Bladder microvascular endothelial cell (primary cell): ENCODE results near the gene CCL22. TPM values are rescaled to one million over a fixed set of nuclear protein-coding genes. Genes with fewer than 3 reads are reported as not detected.

Source experiments
- total RNA-seq: library from RNA; depleted of rRNA; stranded (reverse); fragments of >200 nt; gene quantifications from 2 replicates; pipeline ENCODE4 v1.2.3, GENCODE V29; 2014

The CCL22 gene
- not detected in 2 replicates for total RNA-seq

GRCh38 chr16:57358527-57359095 lies at the start of gene CCL22:
Gene CCL22, plus strand, starts transcription at chr16:57358783. Its CDS starts 34 bp downstream, at chr16:57358817.

GRCh38 chr16:57372372-57373116 lies 14.0 kb downstream of the CCL22 start, which contains the start of gene CX3CL1:
Gene CX3CL1, plus strand, starts transcription at chr16:57372490. Its CDS starts 79 bp downstream, at chr16:57372569.

DNA sequence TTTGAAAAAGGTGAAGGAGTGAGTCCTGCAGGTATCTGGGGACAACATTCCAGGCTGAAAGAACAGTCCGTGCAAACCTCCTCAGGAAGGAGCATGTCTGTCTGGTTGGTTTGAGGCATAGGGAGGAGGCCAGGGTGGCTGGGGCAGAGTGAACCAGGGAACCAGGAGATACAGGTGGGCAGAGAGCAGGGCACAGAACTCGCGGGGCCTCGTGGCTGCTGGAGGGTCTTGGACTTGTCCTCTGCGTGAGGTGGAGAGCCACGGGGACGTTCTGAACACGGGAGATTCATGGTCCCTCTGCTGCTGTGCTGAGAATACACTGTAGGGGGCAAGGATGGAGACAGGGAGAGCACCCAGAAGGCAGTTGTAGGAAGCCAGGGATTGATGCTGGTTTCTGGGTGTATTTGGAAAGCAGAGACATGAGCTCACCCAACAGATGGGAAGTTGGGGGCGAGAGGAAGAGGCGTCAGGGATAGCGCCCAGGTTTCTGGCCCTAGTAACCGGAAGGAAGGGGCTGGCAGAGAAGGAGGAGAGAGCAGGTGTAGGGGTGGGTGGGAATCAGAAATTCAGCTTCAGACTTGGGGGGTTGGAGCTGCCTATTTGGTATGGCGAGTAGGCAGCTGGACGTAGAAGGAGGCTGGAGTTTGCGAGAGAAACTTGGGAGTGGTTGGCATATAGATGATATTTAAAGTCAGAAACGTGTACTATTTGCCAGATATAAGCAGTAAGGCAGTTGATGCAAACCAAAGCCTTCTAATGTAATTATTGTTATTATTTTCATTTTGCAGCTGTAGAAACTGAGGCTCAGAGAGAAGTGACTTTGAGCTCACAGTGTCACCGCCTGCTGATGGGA lies 45.6 kb downstream of the CCL22 start, which contains the start of gene CCL17:
Gene CCL17, plus strand, starts transcription at position 803 of the 853 bp plus-strand sequence. CDS start 9,166 bp downstream, outside the sequence.

Other genes starting within 250 kb of the CCL22 start
- gene PSME3IP1, start 172.7 kb upstream of the CCL22 start, total RNA-seq, result 50.8 and 69.4 TPM in 2 replicates
- 32.9 and 67.9 TPM in 2 replicates for gene RSPRY1, start 172.5 kb upstream of the CCL22 start, total RNA-seq
- gene ARL2BP, start 113.5 kb upstream of the CCL22 start, total RNA-seq, result 49.5 and 74.6 TPM in 2 replicates
- gene PLLP, start 74.1 kb upstream of the CCL22 start, total RNA-seq, result 1.6 and 7.4 TPM in 2 replicates
- gene CX3CL1, start 13.7 kb downstream of the CCL22 start, total RNA-seq, result 3.6 and 89.1 TPM in 2 replicates
- gene CCL17, start 46.0 kb downstream of the CCL22 start, total RNA-seq, result not detected in 2 replicates
- gene CIAPIN1, start 88.6 kb downstream of the CCL22 start, total RNA-seq, result 81.4 and 88.7 TPM in 2 replicates
- 33.5 and 64.8 TPM in 2 replicates for gene COQ9, start 88.7 kb downstream of the CCL22 start, total RNA-seq
- 77.7 and 111 TPM in 2 replicates for gene POLR2C, start 103.9 kb downstream of the CCL22 start, total RNA-seq
- gene DOK4, start 127.7 kb downstream of the CCL22 start, total RNA-seq, result 9.9 and 16.6 TPM in 2 replicates
- gene CCDC102A, start 177.8 kb downstream of the CCL22 start, total RNA-seq, result 11.7 and 20.0 TPM in 2 replicates
- gene ADGRG5, start 183.9 kb downstream of the CCL22 start, total RNA-seq, result not detected in 2 replicates